ENCODE data around the gene CCR3. TPM values are rescaled to one million over a fixed set of nuclear protein-coding genes. Genes with fewer than 3 reads are reported as not detected.

CCR3 gene
- total RNA-seq, 1 donor: not detected

DNA sequence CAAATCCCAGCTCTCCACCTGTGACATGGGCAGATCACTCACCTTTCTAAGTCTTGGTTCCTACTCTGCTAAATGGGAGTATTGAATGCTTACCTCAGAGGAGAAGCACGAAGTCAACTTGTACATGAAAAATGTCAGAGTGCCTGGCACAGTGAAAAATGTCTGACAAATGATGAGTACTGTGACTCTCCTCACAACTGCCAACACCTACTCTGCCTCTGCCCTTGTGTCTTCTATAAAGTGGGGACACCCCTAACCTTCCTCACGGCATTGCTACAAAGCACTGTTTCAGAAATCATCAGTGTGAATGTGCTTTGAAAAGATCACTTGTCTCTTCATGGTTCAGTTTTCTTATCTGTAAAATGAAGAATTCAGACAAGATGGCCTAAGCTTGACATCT is 33.2 kb upstream of the CCR3 start:
- DNase-seq (ENCODE audit: low read depth): no peak
- TF ChIP-seq, protein P1, sequence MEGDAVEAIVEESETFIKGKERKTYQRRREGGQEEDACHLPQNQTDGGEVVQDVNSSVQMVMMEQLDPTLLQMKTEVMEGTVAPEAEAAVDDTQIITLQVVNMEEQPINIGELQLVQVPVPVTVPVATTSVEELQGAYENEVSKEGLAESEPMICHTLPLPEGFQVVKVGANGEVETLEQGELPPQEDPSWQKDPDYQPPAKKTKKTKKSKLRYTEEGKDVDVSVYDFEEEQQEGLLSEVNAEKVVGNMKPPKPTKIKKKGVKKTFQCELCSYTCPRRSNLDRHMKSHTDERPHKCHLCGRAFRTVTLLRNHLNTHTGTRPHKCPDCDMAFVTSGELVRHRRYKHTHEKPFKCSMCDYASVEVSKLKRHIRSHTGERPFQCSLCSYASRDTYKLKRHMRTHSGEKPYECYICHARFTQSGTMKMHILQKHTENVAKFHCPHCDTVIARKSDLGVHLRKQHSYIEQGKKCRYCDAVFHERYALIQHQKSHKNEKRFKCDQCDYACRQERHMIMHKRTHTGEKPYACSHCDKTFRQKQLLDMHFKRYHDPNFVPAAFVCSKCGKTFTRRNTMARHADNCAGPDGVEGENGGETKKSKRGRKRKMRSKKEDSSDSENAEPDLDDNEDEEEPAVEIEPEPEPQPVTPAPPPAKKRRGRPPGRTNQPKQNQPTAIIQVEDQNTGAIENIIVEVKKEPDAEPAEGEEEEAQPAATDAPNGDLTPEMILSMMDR (IDR thresholded peaks at IDR 0.05; ENCODE audit: insufficient read depth, low read depth, low read length): no peak
- no peak overlapping the region for H3K4me3 ChIP-seq (ENCODE audit: low read depth, low read length)

DNA sequence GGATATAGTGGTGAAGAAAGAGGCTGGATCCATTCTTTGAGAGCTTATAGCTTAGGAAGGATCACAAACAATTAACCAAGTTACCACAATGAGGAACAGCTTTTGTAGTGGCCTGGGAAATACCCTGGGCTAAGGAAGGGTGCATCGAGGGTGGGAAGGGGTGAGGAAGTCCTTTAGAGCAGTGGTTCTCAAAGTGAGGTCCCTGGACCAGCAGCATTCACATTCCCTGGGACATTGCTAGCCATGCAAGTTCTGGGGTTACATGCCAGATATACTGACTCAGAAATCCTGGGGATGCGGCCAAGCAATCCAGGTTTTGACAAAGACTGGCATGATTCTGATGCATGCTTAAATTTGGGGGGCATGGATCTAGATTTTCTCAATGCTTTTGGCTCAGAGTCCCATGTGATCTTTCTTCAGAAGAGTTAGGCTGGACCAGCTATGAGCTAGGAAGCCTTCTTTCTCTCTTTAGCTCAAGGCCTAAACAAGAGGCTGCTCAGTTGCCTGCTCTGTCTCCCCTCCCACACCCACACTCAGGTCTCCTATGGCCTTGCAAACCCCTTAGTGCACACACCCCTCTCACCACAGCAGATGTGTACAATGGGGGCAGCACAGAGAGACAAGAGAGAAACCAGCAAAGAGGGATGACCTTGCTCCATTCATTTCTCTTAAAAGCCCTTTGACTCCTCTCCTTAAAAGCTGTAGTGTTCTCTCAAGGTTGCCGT is 32.4 kb upstream of the CCR3 start:
- H3K4me3 ChIP-seq (ENCODE audit: low read depth, low read length): no peak overlapping the region
- TF ChIP-seq, protein P1 (IDR thresholded peaks at IDR 0.05; ENCODE audit: insufficient read depth, low read depth, low read length): no peak
- no peak for DNase-seq (ENCODE audit: low read depth)

DNA sequence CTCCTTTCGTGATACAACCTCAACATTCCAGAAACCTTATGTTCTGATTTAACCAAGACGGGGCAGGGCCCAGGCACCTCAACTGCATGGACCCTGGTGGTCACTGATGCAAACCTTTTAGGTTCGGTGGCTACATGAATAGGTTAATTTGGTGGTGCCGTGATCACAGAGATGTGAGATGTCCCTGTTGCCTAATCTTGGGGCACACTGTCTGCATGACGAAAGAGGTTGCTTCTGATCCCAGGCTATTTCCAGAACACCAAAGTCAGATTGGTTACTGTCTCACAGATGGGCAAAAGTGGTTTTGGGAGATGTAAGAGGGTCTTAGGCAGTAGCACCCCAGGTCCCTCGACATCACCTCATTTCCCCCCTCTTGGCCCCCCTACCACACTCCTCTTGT is 30.2 kb upstream of the CCR3 start:
- H3K4me3 ChIP-seq (ENCODE audit: low read depth, low read length): no peak overlapping the region
- no peak for DNase-seq (ENCODE audit: low read depth)
- TF ChIP-seq, protein P1 (IDR thresholded peaks at IDR 0.05; ENCODE audit: insufficient read depth, low read depth, low read length): no peak

DNA sequence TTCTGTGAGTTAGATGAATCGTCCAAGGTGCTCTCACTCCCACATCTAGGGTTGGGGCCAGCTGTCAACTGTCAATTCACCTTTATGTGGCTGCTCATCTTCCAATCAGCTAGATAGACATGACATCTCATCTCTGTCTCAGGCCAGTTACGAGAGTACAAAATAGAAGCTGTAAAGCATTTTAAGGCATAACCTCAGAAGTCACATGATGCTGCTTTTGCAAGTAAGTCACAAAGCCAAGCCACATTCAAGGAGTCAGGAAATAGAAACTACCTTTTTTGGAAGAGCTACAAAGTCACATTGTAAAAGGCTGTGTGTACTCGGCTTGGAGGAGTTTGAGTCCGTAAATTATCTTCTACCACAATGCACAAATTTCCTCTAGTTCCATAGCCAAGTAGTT is 29.1 kb upstream of the CCR3 start:
- no peak overlapping the region for H3K4me3 ChIP-seq (ENCODE audit: low read depth, low read length)
- DNase-seq (ENCODE audit: low read depth): peak; percentile 22
- TF ChIP-seq, protein P1 (IDR thresholded peaks at IDR 0.05; ENCODE audit: insufficient read depth, low read depth, low read length): no peak

DNA sequence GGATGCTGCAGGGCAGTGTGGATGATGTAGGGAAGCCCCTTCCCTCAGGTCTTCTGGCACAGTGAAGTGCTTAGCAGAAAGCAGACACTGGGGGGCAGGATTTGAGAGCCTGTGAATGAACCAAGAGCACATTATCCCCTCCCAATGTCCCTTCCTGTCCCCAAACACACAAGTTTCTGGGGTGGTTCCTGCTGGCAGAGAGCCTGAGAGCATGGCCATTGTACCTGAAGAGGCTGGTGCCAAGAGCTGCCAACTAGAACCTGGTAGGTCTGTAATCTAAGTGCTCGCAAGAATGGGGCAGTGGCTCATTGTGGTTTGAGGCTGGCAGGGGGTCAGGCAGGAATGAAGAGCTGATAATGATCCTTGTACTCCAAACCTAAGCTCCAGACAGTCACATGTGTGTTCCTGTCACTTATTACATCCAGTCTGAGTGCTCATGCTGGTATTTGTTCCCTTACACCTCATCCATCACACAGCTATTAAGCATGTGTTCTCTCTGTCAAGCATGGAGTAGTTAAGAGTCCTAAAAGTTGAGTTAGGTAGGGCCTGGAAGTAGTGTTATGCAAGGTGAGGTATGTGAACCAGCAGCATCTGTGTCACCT is 27.4 kb upstream of the CCR3 start:
- TF ChIP-seq, protein P1 (IDR thresholded peaks at IDR 0.05; ENCODE audit: insufficient read depth, low read depth, low read length): peak; percentile 40
- DNase-seq (ENCODE audit: low read depth): no peak
- H3K4me3 ChIP-seq (ENCODE audit: low read depth, low read length): no peak overlapping the region

DNA sequence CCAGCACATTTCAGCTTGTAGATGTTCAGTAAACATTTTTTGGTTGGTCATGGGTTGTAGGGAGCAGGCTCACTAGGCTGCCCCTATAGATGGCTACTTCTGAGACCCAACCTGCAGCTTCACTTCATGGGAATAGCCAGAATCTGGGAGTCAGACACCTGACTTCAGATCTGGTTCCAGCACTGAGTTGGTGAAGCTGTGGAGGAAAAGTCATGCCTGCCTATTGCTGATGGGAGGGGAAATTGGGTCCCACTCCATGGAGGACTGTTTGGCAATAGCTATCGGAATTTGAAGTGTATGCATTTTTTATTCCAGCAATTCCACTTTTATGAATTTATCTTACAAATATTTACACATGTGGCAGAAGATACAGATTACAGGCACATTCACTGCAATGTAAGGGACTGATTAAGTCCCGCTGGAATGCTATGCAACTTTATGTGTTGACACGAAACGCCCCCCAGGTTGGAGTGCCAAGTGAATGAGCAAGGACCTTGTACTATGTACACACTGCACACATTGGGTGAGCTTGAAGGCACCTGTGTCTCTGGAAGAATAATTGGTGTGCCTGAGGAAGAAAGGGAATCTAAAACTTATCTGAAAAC is 26.3 kb upstream of the CCR3 start:
- DNase-seq (ENCODE audit: low read depth): peak; percentile 67
- no peak overlapping the region for H3K4me3 ChIP-seq (ENCODE audit: low read depth, low read length)
- TF ChIP-seq, protein P1 (IDR thresholded peaks at IDR 0.05; ENCODE audit: insufficient read depth, low read depth, low read length): no peak

Measured in fibroblast of villous mesenchyme (primary cell).